Left lung (tissue), 10 donors: Measurements from ENCODE around the gene XXYLT1. TPM values are rescaled to one million over a fixed set of nuclear protein-coding genes. Genes with fewer than 3 reads are reported as not detected.

Source experiments
- ATAC-seq: fragments of 200-7000 bp; cut with Tn5 transposase; one replicate; pipeline ENCODE4 v1.9.1; 2020; ENCODE audit warnings: moderate library complexity
- DNase-seq, 4 donors: peaks; one replicate each; pipeline ENCODE4 v3.0.0-alpha.2; 2013 to 2020
- H3K27ac ChIP-seq, 2 donors: fragments of 200-600 bp; sonication (generic) in 1 of 2; one replicate each; pipeline versions ENCODE4 v1.5.0 to v1.8.0; 2020 to 2021
- H3K27me3 ChIP-seq, 2 donors: fragments of 200-600 bp; sonication (generic) in 1 of 2; one replicate each; pipeline versions ENCODE4 v1.5.0 to v1.8.0; 2020 to 2021
- H3K36me3 ChIP-seq, 2 donors: fragments of 200-600 bp; sonication (generic) in 1 of 2; one replicate each; pipeline versions ENCODE4 v1.5.0 to v1.8.0; 2020 to 2021
- H3K4me1 ChIP-seq, 2 donors: fragments of 200-600 bp; one replicate each; pipeline ENCODE4 v1.8.0; 2021
- H3K4me3 ChIP-seq, 2 donors: fragments of 200-600 bp; sonication (generic) in 1 of 2; one replicate each; pipeline versions ENCODE4 v1.5.0 to v1.8.0; 2020 to 2021; ENCODE audit warnings: mild to moderate bottlenecking in 1 of 2
- H3K9me3 ChIP-seq, 2 donors: fragments of 200-600 bp; sonication (generic) in 1 of 2; one replicate each; pipeline versions ENCODE4 v1.5.0 to v1.8.0; 2020 to 2021
- CTCF ChIP-seq, 2 donors: fragments of 200-600 bp; sonication (generic) in 1 of 2; IDR thresholded peaks; one replicate each; pipeline versions ENCODE4 v1.5.0 to v1.8.0; 2021; ENCODE audit warnings: antibody characterized with exemption in 2 of 2
- intact Hi-C, 2 donors: fragments of 100-400 bp; cut with DNase I; formaldehyde crosslinking; loops; one replicate each; pipeline versions ENCODE4 v1.11.2 to v1.14.2; 2022
- polyA plus RNA-seq, 6 donors: library from polyadenylated mRNA; unstranded; fragments of 120-200 nt; gene quantifications; one replicate each; pipeline ENCODE4 v1.2.1, GENCODE V29; 2013; ENCODE audit not compliant: insufficient read length in 6 of 6
- total RNA-seq, 2 donors: library from RNA; stranded (reverse); fragmentation: NEBNext Ultra II Directional; extraction: Animal tissue kit (Norgen Biotek cat#: 25700); gene quantifications; one replicate each; pipeline ENCODE4 v1.2.1, GENCODE V29; 2021
- donor health status: DM: no; HTN: yes; CAD: no.
- donor health status: DM: no; HTN: no; CAD: no.

XXYLT1 gene
- total and polyA plus RNA-seq, 8 donors: 11.3 to 31.1 (median 25.5) TPM

GRCh38 chr3:195162033-195162669 is 108.8 kb downstream of the XXYLT1 start:
- DNase-seq (no peak), ATAC-seq (peak; percentile 63)
- intact Hi-C loops: no loop called here

GRCh38 chr3:195160908-195161434 is 110.0 kb downstream of the XXYLT1 start:
- H3K4me3 ChIP-seq: no peak overlapping the region
- no peak for DNase-seq
- no peaks in the 10 kb centered on the region for H3K27me3 ChIP-seq
- H3K9me3 ChIP-seq: no peaks in the 10 kb centered on the region
- ATAC-seq: no peak
- no peak for TF ChIP-seq CTCF (IDR thresholded peaks at IDR 0.05)
- peaks cover 15 to 62% of the 10 kb centered on the region in 2 donors for H3K4me1 ChIP-seq
- no peaks in the 10 kb centered on the region for H3K36me3 ChIP-seq
- intact Hi-C loops: no loop called here
- H3K27ac ChIP-seq: peak overlapping the region; percentile 67 to 68

More at GRCh38 chr3:195162033-195162669, 108.8 kb downstream of the XXYLT1 start:
- H3K27me3 ChIP-seq: no peaks in the 10 kb centered on the region
- no peak overlapping the region for H3K4me3 ChIP-seq
- peak overlapping the region; percentile 47 to 68 for H3K27ac ChIP-seq
- no peak for TF ChIP-seq CTCF (IDR thresholded peaks at IDR 0.05)
- no peaks in the 10 kb centered on the region for H3K9me3 ChIP-seq
- no peaks in the 10 kb centered on the region for H3K36me3 ChIP-seq
- peaks cover 15 to 56% of the 10 kb centered on the region in 2 donors for H3K4me1 ChIP-seq

GRCh38 chr3:195160257-195160898 is 110.6 kb downstream of the XXYLT1 start:
- ATAC-seq: peak; percentile 28
- peak overlapping the region; percentile 67 to 68 for H3K27ac ChIP-seq

GRCh38 chr3:195159814-195160165 is 111.2 kb downstream of the XXYLT1 start:
- no peak for TF ChIP-seq CTCF (IDR thresholded peaks at IDR 0.05)
- ATAC-seq (no peak), DNase-seq (no peak)
- intact Hi-C loops: no loop called here
- H3K36me3 ChIP-seq: no peaks in the 10 kb centered on the region
- H3K4me3 ChIP-seq: no peak overlapping the region
- H3K27me3 ChIP-seq: no peaks in the 10 kb centered on the region
- peak overlapping the region; percentile 67 to 68 for H3K27ac ChIP-seq
- no peaks in the 10 kb centered on the region for H3K9me3 ChIP-seq
- H3K4me1 ChIP-seq: peaks cover 21 to 66% of the 10 kb centered on the region in 2 donors

More at GRCh38 chr3:195160257-195160898, 110.6 kb downstream of the XXYLT1 start:
- Histone ChIP-seq H3K4me1 (peaks cover 15 to 66% of the 10 kb centered on the region in 2 donors), H3K4me3 (no peak overlapping the region), H3K9me3 (no peaks in the 10 kb centered on the region), H3K36me3 (no peaks in the 10 kb centered on the region), H3K27me3 (no peaks in the 10 kb centered on the region)
- peak in 1 of 4 donors; percentile 64 for DNase-seq
- TF ChIP-seq CTCF (IDR thresholded peaks at IDR 0.05): no peak
- intact Hi-C loops: no loop called here

GRCh38 chr3:195159117-195159813 is 111.7 kb downstream of the XXYLT1 start:
- TF ChIP-seq CTCF (IDR thresholded peaks at IDR 0.05): no peak
- intact Hi-C loops: no loop called here
- H3K9me3 ChIP-seq: no peaks in the 10 kb centered on the region
- H3K4me1 ChIP-seq: peaks cover 26 to 66% of the 10 kb centered on the region in 2 donors
- H3K27me3 ChIP-seq: no peaks in the 10 kb centered on the region
- no peak for ATAC-seq
- DNase-seq: no peak
- H3K4me3 ChIP-seq: no peak overlapping the region
- H3K27ac ChIP-seq: peak overlapping the region; percentile 67 to 68
- H3K36me3 ChIP-seq: no peaks in the 10 kb centered on the region
